Stimulated activated CD8-positive, alpha-beta memory T cell treated with anti-CD3 and anti-CD28 coated beads, Interleukin-15, amount 100 ng/mL, for 1 hour (primary cell): Measurements from ENCODE around the gene RAP1GDS1.
"Not testable (repeated sequence)": the region's sequence is repeated elsewhere in the genome, so short reads cannot be mapped to it uniquely, and the experiment has no call there.

ENCODE experiments used
- DNase-seq: peaks from one replicate; pipeline ENCODE4 v3.0.0-alpha.2; 2020; ENCODE audit warnings: low read depth

RAP1GDS1 gene

DNA sequence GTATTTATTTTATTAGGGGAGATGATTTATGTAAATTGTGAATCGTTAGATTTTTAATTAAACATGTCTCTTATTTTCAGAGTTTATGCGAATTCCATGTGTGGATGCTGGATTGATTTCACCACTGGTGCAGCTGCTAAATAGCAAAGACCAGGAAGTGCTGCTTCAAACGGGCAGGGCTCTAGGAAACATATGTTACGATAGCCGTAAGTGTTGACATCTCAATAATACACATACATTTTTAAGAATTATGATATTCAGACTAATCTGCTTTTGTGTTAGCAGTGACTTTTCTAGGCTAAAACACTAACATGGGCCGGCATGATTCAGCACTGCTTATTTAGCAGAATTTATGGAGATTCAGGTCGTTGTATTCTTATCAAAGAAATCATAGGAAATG lies 91.2 kb downstream of the RAP1GDS1 start:
- DNase-seq: no peak

DNA sequence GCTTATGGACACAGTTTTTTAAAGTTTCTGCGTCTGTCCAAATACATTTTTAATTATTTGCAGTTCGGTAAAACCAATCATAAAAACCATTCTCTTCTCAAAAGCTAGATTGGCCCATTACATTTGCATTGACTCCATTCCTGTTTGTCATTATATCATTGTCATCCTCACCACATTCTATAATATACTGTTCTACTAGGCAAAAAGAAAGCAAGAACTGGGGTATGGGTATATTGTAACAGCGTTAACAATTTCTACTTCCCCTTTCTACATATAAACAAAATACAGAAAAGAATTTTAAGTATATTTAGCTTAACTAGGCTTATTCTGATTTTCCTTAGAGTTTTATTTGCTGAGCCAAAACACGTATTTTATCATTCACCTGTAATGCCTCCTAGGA lies 91.8 kb downstream of the RAP1GDS1 start:
- DNase-seq: no peak

DNA sequence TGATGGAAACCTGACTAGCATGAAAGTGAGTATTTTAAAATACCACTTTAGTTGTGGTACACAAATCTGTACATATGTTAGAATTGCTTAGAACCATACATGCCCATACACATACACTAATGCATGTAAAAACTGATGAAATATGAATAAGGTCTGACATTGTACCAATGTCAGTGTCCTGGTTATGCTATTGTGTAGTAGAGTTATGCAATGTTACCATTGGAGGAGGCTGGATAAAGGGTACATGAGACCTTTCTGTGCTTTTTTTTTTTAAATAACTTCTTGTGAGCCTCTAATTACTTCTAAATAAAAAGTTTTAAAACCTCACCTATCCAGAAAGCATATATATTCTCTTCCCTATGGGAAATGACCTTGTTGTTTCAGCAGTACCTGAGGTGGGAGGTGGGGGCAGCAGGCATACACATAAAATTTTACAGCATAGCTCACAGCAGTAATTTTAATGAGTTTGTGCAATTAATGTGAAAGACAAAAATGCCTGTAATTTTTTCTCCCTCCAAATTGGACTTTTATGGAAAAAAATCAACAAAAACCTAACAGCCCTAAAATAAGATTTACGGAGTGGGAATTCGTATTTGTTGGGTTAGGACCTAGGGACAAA lies 97.6 kb downstream of the RAP1GDS1 start:
- no peak for DNase-seq

DNA sequence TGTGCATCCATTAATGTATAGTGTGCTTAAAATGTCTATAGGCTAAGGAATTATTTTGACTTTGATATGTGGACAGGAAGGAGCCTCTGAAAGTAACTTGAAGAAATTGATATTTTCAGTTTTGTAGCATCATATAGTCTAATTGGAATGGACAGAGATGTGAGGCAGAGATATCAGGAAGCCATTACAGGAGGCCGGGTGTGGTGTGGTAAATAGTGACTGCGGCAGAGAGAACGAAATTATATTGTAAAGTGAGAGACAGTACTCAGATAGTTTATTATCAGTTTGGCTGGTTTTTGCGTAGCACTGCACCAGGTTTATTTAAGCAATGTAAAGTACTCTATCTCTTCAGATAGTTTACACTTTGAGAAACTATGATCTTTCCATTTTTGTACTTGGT lies 98.5 kb downstream of the RAP1GDS1 start:
- DNase-seq: no peak

DNA sequence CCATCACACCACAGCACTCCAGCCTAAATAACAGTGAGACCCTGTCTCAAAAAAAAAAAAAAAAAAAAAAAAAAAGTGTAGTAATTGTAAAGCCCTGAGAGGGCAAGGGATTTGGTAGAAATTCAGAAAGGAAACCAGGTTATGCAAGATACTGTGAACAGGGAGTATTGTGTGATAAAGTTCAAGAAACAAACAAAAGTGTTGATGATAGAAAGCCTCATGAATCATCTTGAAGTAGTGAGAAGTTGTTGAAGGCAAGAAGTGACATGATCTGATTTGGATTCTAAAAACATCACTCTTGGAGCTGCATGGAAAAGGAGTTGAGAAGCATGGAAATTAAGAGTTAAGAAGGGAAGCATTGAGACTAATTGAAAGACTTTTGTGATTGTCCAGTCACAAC lies 102.2 kb downstream of the RAP1GDS1 start:
- DNase-seq: no peak

DNA sequence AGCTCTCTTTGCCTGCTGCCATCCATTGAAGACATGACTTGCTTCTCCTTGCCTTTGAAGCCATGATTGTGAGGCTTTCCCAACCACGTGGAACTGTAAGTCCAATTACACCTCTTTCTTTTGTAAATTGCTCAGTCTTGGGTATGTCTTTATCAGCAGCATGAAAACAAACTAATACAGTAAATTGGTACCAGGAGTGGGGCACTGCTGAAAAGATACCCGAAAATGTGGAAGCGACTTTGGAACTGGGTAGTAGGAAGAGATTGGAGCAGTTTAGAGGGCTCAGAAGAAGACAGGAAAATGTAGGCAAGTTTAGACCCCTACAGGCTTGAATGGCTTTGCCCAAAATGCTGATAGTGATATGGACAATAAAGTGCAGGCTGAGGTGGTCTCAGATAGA lies 105.1 kb downstream of the RAP1GDS1 start:
- not testable (repeated sequence) for DNase-seq

DNA sequence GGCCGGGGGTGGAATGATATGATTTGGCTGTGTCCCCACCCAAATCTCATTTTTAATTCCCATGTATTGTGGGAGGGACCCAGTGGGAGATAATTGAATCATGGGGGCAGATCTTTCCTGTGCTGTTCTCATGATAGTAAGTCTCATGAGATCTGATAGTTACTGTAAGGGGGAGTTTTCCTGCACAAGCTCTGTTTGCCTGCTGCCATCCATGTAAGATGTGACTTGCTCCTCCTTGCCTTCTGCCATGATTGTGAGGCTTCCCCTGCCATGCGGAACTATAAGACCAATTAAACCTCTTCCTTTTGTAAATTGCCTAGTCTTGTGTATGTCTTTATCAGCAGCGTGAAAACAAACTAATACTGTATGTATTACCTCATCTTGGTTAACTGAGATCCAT lies 106.8 kb downstream of the RAP1GDS1 start:
- not testable (repeated sequence) for DNase-seq

DNA sequence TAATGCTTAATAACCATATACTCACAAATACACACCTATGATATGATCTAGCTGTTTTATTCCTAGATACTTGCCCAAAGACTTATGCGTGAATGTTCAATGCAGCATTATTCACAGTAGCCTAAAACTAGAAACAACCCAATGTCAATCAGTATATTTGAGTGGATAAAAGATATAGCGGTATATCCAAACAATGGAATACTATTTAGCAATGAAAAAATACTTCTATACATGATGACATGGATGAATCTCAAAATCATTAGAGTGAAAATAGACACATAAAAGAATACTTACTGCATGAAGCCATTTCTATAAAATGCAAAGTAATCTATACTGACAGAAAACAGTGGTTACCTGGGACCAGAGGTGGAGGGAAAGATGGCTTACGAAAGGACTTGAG lies 108.1 kb downstream of the RAP1GDS1 start:
- DNase-seq: no peak

DNA sequence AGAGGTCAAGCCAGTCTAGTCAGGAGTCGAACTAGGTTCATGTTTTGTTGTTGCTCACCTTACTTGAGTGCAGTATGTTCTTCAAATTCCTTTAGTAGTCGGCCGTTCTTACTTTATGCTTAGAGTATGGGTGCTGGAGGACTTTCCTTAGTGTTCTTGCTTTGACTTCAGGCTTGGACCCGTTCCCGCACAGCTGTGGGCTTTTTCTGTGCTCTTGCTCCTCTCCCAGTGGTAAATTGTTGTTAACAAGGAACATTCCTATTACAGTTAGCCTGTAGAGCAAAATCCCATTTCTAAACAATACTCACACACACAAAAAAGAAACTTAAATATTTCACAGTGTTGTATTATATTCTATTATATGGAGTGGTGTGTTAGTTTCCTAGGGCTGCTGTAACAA lies 113.5 kb downstream of the RAP1GDS1 start:
- DNase-seq: no peak

DNA sequence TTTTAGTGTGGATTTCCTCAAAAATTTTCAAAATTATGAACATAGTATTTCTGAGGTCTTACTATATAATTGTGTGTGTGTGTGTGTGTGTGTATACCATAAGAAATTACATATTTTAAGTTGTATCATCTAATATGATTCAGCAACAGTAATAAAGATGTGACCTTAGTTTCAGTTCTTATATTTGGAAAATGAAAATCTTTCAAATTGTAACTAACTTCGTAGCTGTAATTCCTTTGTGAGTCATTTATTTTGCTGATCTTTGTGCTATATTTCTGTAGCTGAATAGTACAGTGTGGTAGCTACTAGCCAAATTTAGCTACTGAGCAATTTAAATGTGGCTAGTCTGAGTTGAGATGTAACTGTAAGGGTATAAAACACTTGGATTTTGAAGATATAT lies 116.4 kb downstream of the RAP1GDS1 start:
- no peak for DNase-seq

DNA sequence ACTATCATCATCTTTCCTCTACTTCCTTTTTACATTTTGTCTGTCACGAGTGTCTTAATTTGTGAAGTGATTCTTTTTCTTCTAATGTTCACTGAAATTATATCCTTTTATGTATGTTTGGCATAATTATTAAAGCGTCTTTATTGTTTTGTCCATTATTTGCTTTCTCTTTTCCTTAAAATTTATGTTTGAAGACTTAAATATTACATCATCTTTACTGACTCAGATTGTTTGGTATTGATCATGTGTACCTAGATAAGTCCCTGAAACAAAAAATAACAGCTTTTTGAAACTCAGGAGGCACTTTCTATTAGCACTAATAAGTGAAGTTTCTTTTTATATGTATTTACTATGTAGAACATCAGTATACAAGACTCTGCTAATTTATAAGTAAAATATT lies 120.1 kb downstream of the RAP1GDS1 start:
- no peak for DNase-seq

DNA sequence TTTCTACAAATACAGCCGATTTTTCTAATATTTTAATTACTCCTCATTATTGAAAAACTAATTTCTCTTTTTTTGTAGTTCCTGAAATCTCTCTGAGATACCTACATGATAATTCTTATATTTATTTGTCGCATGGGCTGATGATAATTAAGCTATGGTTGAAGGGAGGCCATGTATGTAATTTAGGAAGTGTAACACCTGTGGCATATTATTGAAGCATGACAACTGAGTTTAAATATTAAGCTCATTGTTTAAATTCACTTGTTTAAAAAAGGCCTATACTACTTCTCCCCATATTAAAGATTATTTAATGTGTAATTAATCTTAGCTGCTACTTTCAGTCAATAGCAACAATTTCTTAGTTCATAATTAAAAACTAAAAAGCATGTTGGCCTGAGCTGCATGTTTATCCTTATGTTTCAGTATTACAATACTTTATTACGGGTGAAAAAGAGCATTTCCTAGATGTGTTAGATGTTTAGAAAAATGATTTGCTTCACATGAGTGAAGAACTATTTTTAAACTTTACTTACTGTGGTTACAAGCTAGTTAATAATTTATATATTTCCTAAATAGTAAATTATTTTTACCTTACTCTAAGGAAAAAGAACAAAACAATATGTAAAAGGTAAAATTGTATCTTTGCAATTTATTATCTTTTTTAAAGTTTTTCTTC lies 122.4 kb downstream of the RAP1GDS1 start:
- DNase-seq: no peak

DNA sequence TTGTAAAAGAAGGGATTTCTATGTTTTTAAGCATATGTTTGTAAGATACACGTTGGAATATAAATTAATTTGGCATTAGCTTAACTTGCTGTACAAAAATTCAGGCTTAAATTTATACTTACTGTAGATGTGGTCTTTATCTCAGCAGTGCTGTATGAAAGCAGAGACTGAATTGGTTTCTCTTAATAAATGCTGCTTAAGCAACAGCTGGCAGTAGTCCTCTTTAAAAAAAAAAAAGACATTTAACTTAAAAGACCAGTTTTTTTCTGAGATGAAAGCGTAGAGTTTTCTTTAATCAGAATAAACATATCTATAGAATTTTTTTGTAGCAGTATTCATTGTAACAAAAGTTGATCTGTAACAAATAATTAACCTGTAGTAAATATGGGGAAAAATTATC lies 124.6 kb downstream of the RAP1GDS1 start:
- no peak for DNase-seq

DNA sequence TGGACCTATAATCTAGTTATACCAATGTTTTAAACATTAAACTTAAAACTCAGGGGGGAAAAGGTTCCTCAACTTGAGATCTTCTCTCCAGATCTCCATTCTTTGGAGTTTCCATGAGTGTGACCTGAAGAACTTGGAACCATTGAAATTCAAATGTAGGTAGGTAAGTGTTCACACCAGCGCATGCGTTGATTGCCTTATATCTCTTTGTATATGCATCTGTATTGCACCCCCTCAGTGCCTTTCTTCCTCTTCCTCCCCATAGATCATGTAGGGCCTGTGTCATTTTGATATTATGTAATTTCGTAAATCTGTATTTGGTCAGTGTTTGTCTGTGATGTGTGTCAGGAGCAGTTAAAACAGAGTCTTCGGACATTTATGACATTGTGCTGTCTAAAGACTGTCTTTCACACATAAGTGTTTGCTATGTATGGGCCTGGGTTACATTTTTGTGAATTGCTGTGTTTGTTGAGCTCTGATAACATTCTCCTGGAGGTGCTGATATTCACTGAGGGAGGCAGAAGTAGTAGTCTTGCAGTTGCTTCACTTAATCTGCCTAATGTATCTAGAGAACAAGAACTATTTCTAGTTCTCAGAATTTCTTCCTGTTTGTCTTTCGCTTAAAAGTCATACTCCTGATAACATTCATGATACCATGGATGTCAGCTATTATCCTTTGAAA lies 126.3 kb downstream of the RAP1GDS1 start:
- DNase-seq: no peak

DNA sequence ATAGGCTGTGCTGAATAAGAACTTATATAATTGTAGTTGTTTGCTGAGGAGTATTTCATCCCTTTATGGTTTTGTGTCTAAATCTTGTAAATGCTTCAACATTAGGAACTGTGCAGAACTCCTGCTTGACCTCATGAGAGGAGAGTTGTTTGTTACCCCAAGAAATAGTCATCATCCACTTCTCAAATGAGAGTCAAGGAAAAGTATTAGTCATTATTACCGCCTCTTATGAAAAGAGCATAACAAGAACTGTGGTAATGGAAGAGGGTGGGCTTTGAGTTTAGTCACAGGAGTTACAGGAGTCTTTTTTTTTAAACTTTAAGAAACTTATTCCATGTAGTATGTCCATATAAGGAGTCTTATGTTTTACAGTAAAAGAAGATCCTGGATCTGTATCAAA lies 132.9 kb downstream of the RAP1GDS1 start:
- no peak for DNase-seq

DNA sequence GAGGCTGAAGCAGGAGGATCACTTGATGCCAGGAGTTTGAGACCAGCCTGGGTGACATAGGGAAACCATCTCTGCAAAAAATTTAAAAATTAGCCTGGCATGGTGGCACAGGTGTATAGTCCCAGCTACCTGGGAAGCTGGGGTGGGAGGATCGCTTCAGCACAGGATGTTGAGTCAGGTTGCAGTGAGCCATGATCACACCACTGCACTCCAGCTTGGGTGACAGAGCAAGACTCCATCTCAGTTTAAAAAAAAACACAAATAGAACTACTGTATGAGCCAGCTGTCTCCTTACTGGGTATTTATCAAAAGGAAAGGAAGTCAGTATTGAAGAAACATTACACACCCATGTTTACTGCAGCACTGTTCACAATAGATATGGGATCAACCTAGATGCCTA lies 138.7 kb downstream of the RAP1GDS1 start:
- DNase-seq: no peak

DNA sequence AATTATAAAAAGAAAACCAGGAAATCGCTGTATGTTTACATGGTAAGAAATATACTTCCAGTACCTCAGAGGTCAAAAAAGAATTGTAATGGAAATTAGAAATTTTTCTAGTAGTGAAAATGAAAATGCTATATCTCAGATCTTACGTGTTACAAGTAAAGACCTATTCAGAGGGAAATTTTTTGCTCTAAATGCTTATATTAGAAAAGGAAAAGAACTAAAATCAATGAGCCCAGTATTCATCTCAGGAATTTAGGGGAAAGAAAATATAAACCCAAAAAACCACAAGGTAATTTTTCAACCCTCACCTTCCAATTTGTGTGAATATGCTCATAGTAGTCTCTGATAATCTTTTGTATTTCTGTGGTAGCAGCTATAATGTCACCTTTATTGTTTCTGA lies 145.6 kb downstream of the RAP1GDS1 start:
- no peak for DNase-seq

DNA sequence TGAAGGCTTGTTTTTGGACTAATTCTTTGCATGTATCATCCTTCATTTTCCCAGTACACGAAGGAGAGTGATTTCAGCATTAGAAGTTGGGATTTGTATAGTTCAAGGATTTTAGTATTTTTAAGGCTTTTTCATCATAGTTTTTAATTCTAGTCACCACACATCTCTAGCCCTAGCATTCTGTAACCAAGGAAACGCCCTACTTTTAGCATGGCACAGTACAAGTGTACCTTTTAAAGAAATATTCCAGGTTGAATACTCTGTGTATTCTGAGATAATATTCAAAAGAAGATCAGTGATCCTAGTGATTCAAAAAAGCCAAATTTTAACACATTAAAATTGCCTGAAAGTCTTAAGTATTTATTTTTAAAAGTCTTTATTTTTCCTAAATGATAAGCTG lies 150.5 kb downstream of the RAP1GDS1 start:
- no peak for DNase-seq

DNA sequence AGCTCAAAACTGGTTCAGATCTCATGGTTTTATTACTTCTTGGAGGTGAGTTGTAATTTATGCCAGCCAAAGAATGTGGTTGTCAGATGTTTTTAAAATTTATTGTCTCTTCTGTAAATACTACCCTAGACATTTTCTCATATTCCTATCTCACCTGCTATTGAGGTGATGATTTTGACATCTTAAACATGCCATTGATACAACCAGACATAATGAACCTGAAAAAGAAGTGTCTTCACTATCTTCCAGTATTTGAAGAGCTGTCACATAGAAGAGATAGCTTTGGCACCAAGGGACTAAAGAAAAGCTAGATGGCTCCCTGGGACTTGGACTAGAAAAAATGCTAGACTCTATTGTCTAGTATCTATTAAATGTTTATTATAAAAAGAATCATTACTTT lies 155.7 kb downstream of the RAP1GDS1 start:
- no peak for DNase-seq

DNA sequence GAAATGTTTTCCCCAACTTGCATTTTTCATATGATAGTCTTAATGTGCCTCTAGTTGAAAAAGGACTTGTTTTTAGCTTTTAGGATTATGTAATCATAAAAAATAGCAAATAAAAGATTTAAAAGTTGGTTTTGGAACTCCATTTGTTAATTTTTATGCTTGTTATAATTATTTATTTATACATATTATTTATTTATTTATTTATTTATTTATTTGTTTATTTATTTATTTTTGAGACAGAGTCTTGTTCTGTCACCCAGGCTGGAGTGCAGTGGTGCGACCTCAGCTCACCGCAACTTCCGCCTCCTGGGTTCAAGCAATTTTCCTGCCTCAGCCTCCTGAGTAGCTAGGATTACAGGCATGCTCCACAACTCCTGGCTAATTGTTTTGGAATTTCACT lies 159.0 kb downstream of the RAP1GDS1 start:
- not testable (repeated sequence) for DNase-seq

DNA sequence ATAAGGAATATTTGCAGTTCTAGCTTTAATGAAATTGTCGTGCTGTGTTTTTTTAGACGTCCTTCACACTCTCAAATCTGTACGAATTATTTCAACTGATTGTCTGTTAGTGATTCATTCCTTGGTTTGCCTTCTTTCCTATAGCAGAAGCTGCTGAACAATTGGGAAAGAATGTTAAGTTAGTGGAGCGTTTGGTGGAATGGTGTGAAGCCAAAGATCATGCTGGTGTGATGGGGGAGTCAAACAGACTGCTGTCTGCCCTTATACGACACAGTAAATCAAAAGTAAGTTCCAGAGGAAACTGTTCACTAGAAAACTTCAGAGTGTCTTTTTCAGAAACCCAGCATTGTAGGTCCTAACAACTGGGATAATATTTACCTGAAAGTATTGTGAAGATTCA lies 159.9 kb downstream of the RAP1GDS1 start:
- no peak for DNase-seq

DNA sequence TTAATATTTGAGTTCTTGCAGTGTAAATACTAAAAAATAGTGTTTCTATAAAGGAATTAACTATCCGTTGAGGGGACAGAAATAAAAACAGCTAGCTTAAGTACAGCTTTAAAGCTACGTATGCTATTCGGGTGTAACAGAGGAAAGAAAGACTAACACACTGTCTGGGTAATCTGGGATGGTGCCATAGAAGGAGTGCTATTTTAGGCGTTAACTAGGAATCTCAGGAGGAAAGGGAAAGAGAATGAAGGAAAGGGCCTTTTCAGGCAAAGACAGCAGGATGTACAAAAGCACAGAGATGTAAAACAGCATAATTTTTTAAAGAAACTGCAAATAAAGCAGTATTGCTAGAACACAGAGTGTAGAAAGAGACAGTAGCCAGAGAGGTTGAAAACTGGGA lies 161.8 kb downstream of the RAP1GDS1 start:
- no peak for DNase-seq

DNA sequence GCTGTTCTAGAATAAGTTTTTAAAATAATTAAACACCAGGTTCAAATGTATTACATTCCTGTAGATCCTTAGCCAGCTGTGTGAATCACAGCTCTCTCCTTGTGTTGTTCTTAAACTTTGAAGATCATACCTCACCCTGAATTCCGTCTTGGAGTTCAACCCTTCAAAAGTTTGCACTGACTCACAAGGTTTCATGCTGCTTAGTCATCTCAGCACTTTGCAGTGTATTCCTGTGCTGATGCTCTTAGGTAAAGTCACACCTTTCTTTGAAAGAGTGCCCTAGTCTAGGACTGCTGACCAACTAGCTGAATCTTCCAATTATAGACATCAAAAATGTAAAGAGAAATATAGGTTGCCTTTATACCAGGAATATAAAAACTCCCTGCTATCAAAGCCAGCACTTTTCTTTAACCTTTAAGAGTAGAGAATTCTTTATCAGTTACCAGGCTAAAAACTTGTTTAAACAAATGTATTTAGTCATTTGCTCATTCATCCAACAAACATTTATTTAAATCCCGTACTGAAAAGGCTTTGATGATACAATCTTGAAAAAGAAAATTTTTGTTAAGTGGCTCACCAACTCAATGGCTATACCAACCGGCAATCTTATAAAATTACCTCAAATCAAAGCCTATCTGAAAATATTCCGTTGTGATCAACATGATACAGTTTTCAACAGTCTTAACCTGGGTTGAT lies 169.7 kb downstream of the RAP1GDS1 start:
- DNase-seq: no peak
